RWPE1 (cell line): Measurements from ENCODE around the gene FUZ.

Source experiments
- CTCF ChIA-PET: fragments of 350-600 bp; sonication (Branson Sonifier 250); formaldehyde crosslinking; extraction: SDS; loops from one replicate; lab custom pipeline; 2021; lab: Yijun Ruan, JAX
- POLR2A ChIA-PET: fragments of 400-600 bp; formaldehyde crosslinking; extraction: SDS; loops from one replicate; lab custom pipeline; 2020; ENCODE audit warnings: antibody characterized with exemption; ENCODE audit not compliant: low non-redundant PET; lab: Yijun Ruan, JAX
- DNase-seq: peaks from one replicate; pipeline ENCODE4 v3.0.0; 2012; ENCODE audit warnings: low spot score
- H3K27ac ChIP-seq: fragments of 450-650 bp; 2 replicates; pipeline ENCODE4 v1.5.1; 2017
- TF ChIP-seq, protein P1 (sequence below): fragments of 450-650 bp; conservative IDR thresholded peaks from 2 replicates; pipeline ENCODE4 v1.5.1; 2017; ENCODE audit warnings: low read depth, mild to moderate bottlenecking

The FUZ gene

DNA sequence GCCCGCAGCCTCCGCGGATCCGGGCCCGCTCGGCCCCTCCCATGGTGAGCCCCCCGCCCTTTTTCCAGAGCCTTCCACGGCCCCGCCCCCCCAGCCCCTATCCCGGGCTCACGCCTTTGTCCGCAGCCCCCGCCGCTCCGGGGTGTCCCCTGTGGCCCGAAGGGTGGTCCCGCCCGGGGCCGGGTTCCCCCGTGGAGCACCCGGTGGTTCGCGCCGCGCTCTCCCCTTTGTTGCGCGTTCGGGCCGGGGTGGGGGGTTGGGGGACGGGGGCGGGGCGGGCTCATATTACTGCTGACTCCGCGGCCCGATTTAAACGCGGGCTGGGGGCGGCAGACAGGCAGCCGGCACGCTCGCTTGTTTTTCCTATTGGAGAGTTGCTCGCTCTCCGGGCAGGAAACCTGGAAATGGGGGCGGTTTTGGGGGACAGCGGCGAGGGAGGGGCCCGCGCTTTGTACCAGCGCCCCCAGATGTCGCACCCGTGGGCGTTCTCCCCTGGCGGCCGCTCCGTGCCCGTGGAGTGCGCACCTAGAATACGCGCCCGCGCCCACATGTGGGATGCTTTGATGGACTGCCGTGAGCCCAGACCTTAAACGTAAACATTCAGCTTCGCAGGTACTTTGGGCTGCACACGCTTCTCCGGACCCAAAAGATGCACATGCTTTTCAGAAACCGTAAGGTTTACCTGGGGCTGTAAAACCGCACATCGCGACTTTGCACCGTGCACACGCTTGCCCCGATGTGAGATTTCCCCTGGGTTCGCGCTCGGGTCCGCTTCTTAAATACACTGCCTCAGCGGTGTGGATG, 38.6 kb upstream of the FUZ start:
- POLR2A ChIA-PET: interaction anchor here (1.0 kb wide), 1 partner anchor 14 kb away, joined by 13 read pairs; no protein-coding TSS in a partner anchor
- no peak for DNase-seq
- peak overlapping the region; percentile 97 for H3K27ac ChIP-seq
- CTCF ChIA-PET: interaction anchor here (0.8 kb wide), 1 partner anchor 38 kb away, joined by 3 read pairs; no protein-coding TSS in a partner anchor
- TF ChIP-seq, protein P1, sequence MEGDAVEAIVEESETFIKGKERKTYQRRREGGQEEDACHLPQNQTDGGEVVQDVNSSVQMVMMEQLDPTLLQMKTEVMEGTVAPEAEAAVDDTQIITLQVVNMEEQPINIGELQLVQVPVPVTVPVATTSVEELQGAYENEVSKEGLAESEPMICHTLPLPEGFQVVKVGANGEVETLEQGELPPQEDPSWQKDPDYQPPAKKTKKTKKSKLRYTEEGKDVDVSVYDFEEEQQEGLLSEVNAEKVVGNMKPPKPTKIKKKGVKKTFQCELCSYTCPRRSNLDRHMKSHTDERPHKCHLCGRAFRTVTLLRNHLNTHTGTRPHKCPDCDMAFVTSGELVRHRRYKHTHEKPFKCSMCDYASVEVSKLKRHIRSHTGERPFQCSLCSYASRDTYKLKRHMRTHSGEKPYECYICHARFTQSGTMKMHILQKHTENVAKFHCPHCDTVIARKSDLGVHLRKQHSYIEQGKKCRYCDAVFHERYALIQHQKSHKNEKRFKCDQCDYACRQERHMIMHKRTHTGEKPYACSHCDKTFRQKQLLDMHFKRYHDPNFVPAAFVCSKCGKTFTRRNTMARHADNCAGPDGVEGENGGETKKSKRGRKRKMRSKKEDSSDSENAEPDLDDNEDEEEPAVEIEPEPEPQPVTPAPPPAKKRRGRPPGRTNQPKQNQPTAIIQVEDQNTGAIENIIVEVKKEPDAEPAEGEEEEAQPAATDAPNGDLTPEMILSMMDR: no peak

DNA sequence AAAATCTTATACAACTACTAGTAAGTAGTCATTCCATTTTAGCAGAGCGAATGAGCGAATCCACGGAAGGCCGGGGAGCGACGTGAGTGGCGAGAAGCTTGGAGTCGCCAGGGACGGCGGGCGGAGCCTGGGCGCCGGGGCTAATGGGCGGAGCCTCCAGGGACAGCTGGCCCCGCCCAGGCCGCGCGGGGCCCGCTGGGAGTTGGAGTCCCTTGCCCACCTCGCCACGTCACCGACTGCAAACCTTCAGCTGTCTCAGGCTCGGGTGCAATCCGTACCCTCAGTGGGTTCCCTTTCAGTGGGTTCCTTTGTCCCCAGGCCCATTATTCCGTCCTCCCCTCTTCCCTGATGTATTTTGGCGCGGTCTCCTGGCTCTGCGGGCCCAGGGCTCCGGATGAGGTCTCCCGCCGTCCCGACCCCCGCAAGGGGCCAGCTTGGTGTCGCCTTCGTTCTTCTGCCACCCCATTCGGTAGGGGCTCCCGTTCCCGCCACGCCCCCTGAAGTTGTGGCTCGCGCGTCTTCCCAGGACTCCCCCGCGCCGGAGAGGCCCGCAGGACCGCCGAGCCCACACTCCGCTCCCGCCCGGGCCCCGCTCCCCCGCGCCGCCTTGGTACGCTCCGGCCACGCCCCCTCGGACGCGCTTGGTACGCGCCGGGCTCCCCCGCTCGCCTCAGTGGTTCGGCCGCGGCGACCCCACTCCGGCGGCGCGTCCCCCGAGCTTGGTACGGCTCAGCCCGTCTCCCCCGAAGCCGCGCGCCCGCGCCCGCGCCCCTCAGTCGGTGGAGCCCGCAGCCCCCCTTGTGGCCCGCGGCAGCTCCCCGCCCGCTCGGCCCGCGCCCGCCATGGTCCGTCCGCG, 37.6 kb upstream of the FUZ start, which contains the start of gene PTOV1:
TSS of gene PTOV1 (plus strand) at position 673 of the 856 bp plus-strand sequence.
- H3K27ac ChIP-seq: peak within 1 kb of the TSS; percentile 97
- TF ChIP-seq, protein P1: no peak
- POLR2A ChIA-PET: interaction anchor here (1.0 to 1.1 kb wide), 2 partner anchors 15 to 19 kb away, joined by 6 to 13 read pairs; no protein-coding TSS in a partner anchor
- CTCF ChIA-PET: interaction anchor here (0.5 to 0.6 kb wide), 2 partner anchors 62 to 160 kb away, joined by 3 to 5 read pairs; partner anchors contain the start of gene CPT1C
- DNase-seq: peak; percentile 92

DNA sequence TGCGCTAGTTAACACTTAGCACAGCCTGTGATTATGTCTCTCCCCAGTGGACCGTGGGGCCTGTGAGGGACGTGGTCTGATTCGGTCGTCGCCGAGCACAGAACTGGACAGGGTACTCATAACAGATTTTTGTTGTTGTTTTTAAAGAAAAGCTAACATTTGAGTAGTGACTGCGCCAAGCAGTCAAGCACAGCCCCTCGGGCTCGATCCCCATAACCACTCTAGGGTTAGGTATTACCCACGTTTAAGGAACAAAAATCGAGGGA, 37.1 kb upstream of the FUZ start:
- no peak for DNase-seq
- TF ChIP-seq, protein P1: no peak
- CTCF ChIA-PET: interaction anchor here (0.5 to 0.6 kb wide), 2 partner anchors 63 to 159 kb away, joined by 3 to 5 read pairs; partner anchors contain the start of gene CPT1C
- peak overlapping the region; percentile 97 for H3K27ac ChIP-seq
- POLR2A ChIA-PET: interaction anchor here (1.1 kb wide), 1 partner anchor 19 kb away, joined by 6 read pairs; no protein-coding TSS in a partner anchor

GRCh38 chr19:49849433-49850220, 36.5 kb upstream of the FUZ start:
- CTCF ChIA-PET: no interaction called here
- peak overlapping the region; percentile 97 for H3K27ac ChIP-seq
- DNase-seq: no peak
- TF ChIP-seq, protein P1: no peak
- POLR2A ChIA-PET: interaction anchor here (1.1 to 1.5 kb wide), 2 partner anchors 19 to 20 kb away, joined by 3 to 6 read pairs; no protein-coding TSS in a partner anchor

DNA sequence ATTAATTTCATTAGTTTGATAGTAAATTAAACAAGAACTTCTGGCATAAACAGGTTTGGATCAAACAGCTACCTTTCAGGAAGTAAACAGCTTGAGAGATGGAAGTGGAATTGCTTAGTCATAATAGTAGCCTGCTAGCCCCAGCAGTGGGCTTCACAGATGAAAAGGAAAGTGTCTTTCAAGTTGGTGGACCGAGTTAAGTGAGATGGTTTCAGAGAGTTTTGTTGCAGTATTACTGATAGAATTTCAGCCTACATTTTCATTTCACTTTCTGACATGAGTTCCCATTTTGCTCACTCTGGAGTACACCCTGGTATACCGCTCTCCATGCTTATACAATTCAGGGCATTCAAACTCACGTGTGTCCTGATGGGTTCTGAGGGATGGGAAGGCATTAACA, 35.8 kb upstream of the FUZ start:
- POLR2A ChIA-PET: interaction anchor here (0.5 to 1.5 kb wide), 3 partner anchors 20 to 154 kb away, joined by 3 to 4 read pairs (median 3); no protein-coding TSS in a partner anchor
- DNase-seq: no peak
- CTCF ChIA-PET: no interaction called here
- peak overlapping the region; percentile 79 for H3K27ac ChIP-seq
- TF ChIP-seq, protein P1: no peak
